ENCODE results near the gene UBA6. TPM values are rescaled to one million over a fixed set of nuclear protein-coding genes. Genes with fewer than 3 reads are reported as not detected.
A peak's percentile ranks its signal among the peaks of the same experiment; 100 is the strongest.

UBA6 gene
- 59.4 TPM for total RNA-seq (2021; ENCODE audit: unreplicated experiment)
- 23.9 TPM for polyA plus RNA-seq (2012; ENCODE audit: insufficient read length)
- percentile 82 among the genes with signal in this experiment for Bru-seq, nascent RNA
- BruChase-seq, experiment 1, labeled RNA remaining after a 2-hour chase = percentile 88 among the genes with signal in this experiment
- percentile 83 among the genes with signal in this experiment for BruChase-seq, experiment 2, labeled RNA remaining after a 6-hour chase
- long read RNA-seq, full-length matches to known transcripts = 53 of 79 reads
- long read RNA-seq, partial matches to known transcripts = 7 of 79 reads
- long read RNA-seq, other reads (novel, unspliced or antisense) = 19 of 79 reads

DNA sequence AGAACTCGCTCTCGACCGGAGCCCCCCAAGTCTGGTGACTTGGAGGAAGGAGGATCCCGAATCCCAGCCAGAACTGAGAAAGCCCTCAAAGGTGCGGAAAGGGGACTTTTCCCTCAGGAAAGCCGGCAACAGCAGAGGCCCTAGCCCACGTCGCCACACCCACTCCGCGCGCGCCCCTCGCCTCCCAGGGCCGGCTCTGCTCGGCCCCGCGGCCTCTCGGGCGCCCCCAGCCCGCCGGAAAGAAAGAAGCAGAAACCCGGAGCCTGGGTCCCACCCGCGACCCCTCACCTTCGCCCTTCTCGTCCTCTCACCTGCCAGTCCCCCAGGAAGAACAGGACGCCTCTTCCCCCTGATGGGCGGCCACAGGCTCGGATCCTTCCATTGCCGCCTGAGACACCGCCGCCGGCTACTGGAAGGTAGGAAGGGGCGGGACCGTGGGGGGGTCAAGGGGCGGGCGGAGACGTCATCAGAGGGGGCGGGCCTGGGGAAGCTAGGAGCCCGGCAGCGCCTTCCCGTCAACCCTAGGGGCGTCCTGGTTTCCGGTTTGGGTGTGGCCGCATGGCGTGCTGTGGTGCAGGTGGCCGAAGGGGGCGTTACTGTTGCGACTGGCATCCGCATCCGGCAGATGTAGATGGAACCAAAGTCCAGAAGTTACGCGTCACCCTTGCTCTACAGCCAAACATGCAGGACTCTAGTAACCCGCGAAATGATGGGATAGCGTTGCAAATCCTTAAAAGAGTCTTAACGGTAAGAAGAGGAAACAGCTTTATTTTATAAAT is at the start of gene UBA6:
Gene UBA6 (minus strand): TSS at position 418 of the 779 bp plus-strand sequence. CDS start 36 bp downstream, at position 382.
- intact Hi-C loops (cut with micrococcal nuclease; ENCODE audit: unreplicated experiment) = no loop called here

DNA sequence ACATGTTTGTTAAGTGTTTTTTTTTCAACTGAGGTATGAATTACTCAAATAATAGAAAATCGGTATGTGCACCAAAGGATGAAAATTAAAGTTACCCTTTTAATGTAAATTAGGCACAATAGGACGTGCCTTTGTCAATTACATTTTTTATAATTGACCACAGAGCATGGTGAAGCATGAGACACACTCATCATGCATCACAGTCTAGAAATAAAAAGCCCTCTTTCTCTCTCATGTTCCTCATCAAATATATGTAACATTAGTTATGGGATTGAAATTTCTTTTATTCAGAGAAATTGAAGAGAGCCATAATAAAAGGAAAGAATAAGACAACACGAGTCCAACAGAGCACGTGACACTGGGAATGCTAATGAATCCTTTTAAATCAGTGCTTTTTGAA is 49.7 kb upstream of the UBA6 start:
- no peak overlapping the region for H3K27ac ChIP-seq (ENCODE audit: low read length)
- no TSS peak for BruUV-seq (replicated peaks)
- no peak for ATAC-seq

More for the DNA sequence above, at the start of gene UBA6:
- TF ChIP-seq, protein P1, sequence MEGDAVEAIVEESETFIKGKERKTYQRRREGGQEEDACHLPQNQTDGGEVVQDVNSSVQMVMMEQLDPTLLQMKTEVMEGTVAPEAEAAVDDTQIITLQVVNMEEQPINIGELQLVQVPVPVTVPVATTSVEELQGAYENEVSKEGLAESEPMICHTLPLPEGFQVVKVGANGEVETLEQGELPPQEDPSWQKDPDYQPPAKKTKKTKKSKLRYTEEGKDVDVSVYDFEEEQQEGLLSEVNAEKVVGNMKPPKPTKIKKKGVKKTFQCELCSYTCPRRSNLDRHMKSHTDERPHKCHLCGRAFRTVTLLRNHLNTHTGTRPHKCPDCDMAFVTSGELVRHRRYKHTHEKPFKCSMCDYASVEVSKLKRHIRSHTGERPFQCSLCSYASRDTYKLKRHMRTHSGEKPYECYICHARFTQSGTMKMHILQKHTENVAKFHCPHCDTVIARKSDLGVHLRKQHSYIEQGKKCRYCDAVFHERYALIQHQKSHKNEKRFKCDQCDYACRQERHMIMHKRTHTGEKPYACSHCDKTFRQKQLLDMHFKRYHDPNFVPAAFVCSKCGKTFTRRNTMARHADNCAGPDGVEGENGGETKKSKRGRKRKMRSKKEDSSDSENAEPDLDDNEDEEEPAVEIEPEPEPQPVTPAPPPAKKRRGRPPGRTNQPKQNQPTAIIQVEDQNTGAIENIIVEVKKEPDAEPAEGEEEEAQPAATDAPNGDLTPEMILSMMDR (IDR thresholded peaks at IDR 0.05) = peak; percentile 75
- TF ChIP-seq SIN3A (IDR thresholded peaks at IDR 0.05; ENCODE audit: borderline replicate concordance, insufficient read depth, low read depth, low read length) (0 out of 2 replicates have a peak, but pooled peaks have one; percentile 68), POLR2AphosphoS5 (IDR thresholded peaks at IDR 0.05; ENCODE audit: low read depth, low read length) (peak; percentile 41; the same call in 1 of the 2 replicates), TCF7L2 (IDR thresholded peaks at IDR 0.05; ENCODE audit: low read depth, low read length) (no peak)
- TF ChIP-seq, protein P2, sequence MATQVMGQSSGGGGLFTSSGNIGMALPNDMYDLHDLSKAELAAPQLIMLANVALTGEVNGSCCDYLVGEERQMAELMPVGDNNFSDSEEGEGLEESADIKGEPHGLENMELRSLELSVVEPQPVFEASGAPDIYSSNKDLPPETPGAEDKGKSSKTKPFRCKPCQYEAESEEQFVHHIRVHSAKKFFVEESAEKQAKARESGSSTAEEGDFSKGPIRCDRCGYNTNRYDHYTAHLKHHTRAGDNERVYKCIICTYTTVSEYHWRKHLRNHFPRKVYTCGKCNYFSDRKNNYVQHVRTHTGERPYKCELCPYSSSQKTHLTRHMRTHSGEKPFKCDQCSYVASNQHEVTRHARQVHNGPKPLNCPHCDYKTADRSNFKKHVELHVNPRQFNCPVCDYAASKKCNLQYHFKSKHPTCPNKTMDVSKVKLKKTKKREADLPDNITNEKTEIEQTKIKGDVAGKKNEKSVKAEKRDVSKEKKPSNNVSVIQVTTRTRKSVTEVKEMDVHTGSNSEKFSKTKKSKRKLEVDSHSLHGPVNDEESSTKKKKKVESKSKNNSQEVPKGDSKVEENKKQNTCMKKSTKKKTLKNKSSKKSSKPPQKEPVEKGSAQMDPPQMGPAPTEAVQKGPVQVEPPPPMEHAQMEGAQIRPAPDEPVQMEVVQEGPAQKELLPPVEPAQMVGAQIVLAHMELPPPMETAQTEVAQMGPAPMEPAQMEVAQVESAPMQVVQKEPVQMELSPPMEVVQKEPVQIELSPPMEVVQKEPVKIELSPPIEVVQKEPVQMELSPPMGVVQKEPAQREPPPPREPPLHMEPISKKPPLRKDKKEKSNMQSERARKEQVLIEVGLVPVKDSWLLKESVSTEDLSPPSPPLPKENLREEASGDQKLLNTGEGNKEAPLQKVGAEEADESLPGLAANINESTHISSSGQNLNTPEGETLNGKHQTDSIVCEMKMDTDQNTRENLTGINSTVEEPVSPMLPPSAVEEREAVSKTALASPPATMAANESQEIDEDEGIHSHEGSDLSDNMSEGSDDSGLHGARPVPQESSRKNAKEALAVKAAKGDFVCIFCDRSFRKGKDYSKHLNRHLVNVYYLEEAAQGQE (IDR thresholded peaks at IDR 0.05; ENCODE audit: insufficient read depth in 1 of 2, low read depth in 2 of 2, low read length in 1 of 2) = no peak
- Histone ChIP-seq H3K4me3 (ENCODE audit: low read depth in 2 of 2, low read length in 2 of 2) (peak within 1 kb of the TSS; percentile 66 to 92), H3K27me3 (ENCODE audit: control insufficient read depth, insufficient read depth, low read length) (no peaks in the 10 kb centered on the region), H3K9me3 (ENCODE audit: control insufficient read depth, insufficient read depth, low read depth, low read length) (no peaks in the 10 kb centered on the region), H3K4me1 (ENCODE audit: control insufficient read depth, insufficient read depth, low read length) (no peaks in the 10 kb centered on the region; the same call in 1 of the 2 replicates), H3K36me3 (ENCODE audit: control insufficient read depth, insufficient read depth, low read length) (peaks cover 4% of the 10 kb centered on the region), H3K27ac (ENCODE audit: low read length) (peak within 1 kb of the TSS; percentile 80)
- ATAC-seq = peak; percentile 99
- DNase-seq (ENCODE audit: low read depth, low spot score) = peak; percentile 84
- no TSS peak for BruUV-seq (replicated peaks)
- in situ Hi-C loops (cut with HindIII; ENCODE audit: low pct_unique_long_range_greater_than_20kb, low sequenced_read_pairs) = no loop called here
- ChIA-PET POLR2A (no interaction called here), CTCF (no interaction called here)

More for the DNA sequence above, 49.7 kb upstream of the UBA6 start:
- Histone ChIP-seq H3K27me3 (ENCODE audit: control insufficient read depth, insufficient read depth, low read length) (no peaks in the 10 kb centered on the region), H3K36me3 (ENCODE audit: control insufficient read depth, insufficient read depth, low read length) (no peaks in the 10 kb centered on the region), H3K9me3 (ENCODE audit: control insufficient read depth, insufficient read depth, low read depth, low read length) (no peaks in the 10 kb centered on the region), H3K4me1 (ENCODE audit: control insufficient read depth, insufficient read depth, low read length) (no peaks in the 10 kb centered on the region), H3K4me3 (ENCODE audit: low read depth in 2 of 2, low read length in 2 of 2) (no peak overlapping the region)
- CTCF ChIA-PET = no interaction called here
- POLR2A ChIA-PET = no interaction called here
- no peak for DNase-seq (ENCODE audit: low read depth, low spot score)
- intact Hi-C loops (cut with micrococcal nuclease; ENCODE audit: unreplicated experiment) = no loop called here
- in situ Hi-C loops (cut with HindIII; ENCODE audit: low pct_unique_long_range_greater_than_20kb, low sequenced_read_pairs) = no loop called here
- TF ChIP-seq, protein P1 (IDR thresholded peaks at IDR 0.05) = no peak
- TF ChIP-seq POLR2AphosphoS5 (IDR thresholded peaks at IDR 0.05; ENCODE audit: low read depth, low read length) = no peak
- no peak for TF ChIP-seq TCF7L2 (IDR thresholded peaks at IDR 0.05; ENCODE audit: low read depth, low read length)
- TF ChIP-seq, protein P2 (IDR thresholded peaks at IDR 0.05; ENCODE audit: insufficient read depth in 1 of 2, low read depth in 2 of 2, low read length in 1 of 2) = no peak
- TF ChIP-seq SIN3A (IDR thresholded peaks at IDR 0.05; ENCODE audit: borderline replicate concordance, insufficient read depth, low read depth, low read length) = no peak
